ENCODE data around the gene BTBD7. TPM values are rescaled to one million over a fixed set of nuclear protein-coding genes. Genes with fewer than 3 reads are reported as not detected.

BTBD7 gene
- total and polyA plus RNA-seq, 2 of the 4 experiments (the other 2 are of a cell fraction): 11.9 to 30.5 TPM

DNA sequence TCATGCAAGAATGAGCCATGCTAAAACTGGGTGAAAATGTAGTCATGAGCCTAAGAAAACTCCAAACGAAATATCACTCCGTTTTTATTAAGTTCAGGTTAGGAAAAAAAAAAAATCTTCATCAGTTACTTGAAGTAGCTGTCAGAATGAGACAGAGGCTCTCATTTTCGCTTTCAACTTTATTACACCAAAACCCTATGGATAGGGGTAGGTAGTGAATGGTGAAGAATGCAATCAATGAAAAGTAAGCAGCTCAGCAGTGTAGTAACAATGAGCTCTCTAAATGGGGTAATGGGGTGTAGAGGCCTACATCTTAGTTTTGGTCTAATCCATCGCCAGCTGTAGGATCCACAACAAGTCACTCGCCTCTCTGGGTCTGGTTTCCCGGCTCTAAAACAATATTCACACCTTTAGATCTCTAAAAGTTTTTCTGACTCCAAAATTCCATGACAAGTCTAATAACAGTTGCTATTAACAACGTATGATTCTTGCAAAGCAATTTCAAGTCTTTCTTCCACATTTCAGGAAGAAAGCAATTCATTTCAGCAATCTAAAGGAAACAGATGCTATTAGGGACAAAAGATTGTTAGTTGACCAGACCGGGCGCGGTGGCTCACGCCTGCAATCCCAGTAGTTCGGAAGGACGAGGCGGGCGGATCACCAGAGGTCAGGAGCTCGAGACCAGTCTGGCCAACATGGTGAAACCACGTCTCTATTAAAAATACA is 1.7 kb downstream of the BTBD7 start (continued):
- TF ChIP-seq CEBPB (IDR thresholded peaks at IDR 0.05; ENCODE audit: low read depth, low read length): no peak

DNA sequence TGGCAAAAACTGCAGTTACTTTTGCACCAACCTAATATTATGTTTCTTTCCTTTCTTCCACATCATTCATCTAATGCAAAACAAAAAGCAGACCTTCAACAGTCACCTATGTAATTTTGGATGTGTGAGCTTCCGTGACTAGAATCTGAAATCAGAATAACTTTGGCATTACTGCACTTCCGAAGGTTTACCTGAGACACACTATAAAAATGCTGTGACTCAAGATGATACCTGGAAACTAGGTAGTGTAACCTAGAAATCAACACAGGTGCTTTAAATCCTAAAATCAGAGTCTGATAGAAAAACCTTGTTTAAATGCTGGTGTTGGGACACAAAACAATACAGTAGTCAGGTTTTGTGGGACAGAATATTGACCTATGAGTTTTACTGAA is 2.2 kb downstream of the BTBD7 start:
- no peak for ATAC-seq (ENCODE audit: low read depth)
- CTCF ChIA-PET: interaction anchor here (1.2 kb wide), 1 partner anchor 55 kb away, joined by 5 read pairs; no protein-coding TSS in a partner anchor
- peaks cover 39% of the 10 kb centered on the region for H4K20me1 ChIP-seq (ENCODE audit: insufficient read depth, low read length)

More for the DNA sequence above, 2.2 kb downstream of the BTBD7 start:
- no CpG with 5 or more reads among the region's 2 CpGs for WGBS, 2 experiments (ENCODE audit: extremely low coverage in 2 of 2, insufficient read length in 1 of 2)
- H2AK9ac ChIP-seq (replicated peaks; ENCODE audit: low read depth, low read length, poor library complexity): no peak overlapping the region
- H3K14ac ChIP-seq (replicated peaks; ENCODE audit: low read depth, low read length): no peak overlapping the region
- H3K9me1 ChIP-seq (ENCODE audit: insufficient read depth, low read length): no peaks in the 10 kb centered on the region
- no peak overlapping the region for H2BK20ac ChIP-seq (ENCODE audit: low read depth, low read length)
- H3K56ac ChIP-seq (ENCODE audit: extremely low read depth, insufficient read depth, low read length): no peak overlapping the region
- no peaks in the 10 kb centered on the region for H3K36me3 ChIP-seq (ENCODE audit: control insufficient read depth, insufficient read depth, low read length)
- H2BK5ac ChIP-seq (ENCODE audit: low read depth, low read length, poor library complexity, severe bottlenecking): no peak overlapping the region
- no peak overlapping the region for H2AFZ ChIP-seq (replicated peaks; ENCODE audit: low read length, poor library complexity)
- no peaks in the 10 kb centered on the region for H3K4me1 ChIP-seq (ENCODE audit: control insufficient read depth, insufficient read depth, low read length)
- H3K23ac ChIP-seq (ENCODE audit: low read depth, low read length): no peak overlapping the region
- H2BK120ac ChIP-seq (ENCODE audit: low read depth, low read length): no peak overlapping the region
- dilution Hi-C loops (cut with HindIII; ENCODE audit: low sequenced_read_pairs, unreplicated experiment) (no loop called here), in situ Hi-C loops (cut with MboI; ENCODE audit: low sequenced_read_pairs) (no loop called here), intact Hi-C loops (cut with micrococcal nuclease) (loop anchor here (5.0 kb wide), 2 partner anchors 218 to 752 kb away; partner anchors contain the start of genes DDX24 and IFI27L1)
- TF ChIP-seq NFE2L2 (IDR thresholded peaks at IDR 0.05; ENCODE audit: low read depth, low read length): no peak
- TF ChIP-seq SMC3 (IDR thresholded peaks at IDR 0.05; ENCODE audit: low read depth, low read length): no peak
- TF ChIP-seq FOS (IDR thresholded peaks at IDR 0.05; ENCODE audit: low read depth, low read length): no peak
- TF ChIP-seq BHLHE40 (IDR thresholded peaks at IDR 0.05; ENCODE audit: low read depth, low read length): no peak
- no peak for TF ChIP-seq RAD21 (IDR thresholded peaks at IDR 0.05; ENCODE audit: low read length)
- TF ChIP-seq MXI1 (IDR thresholded peaks at IDR 0.05; ENCODE audit: borderline replicate concordance, low read depth, low read length): no peak
- no peak for TF ChIP-seq CHD1 (IDR thresholded peaks at IDR 0.05; ENCODE audit: low read depth, low read length)
- TF ChIP-seq RFX5 (IDR thresholded peaks at IDR 0.05; ENCODE audit: low read depth, low read length): no peak
- TF ChIP-seq POLR2A (IDR thresholded peaks at IDR 0.05; ENCODE audit: low read depth, low read length): no peak
- no peak for TF ChIP-seq RCOR1 (IDR thresholded peaks at IDR 0.05; ENCODE audit: insufficient replicate concordance, low read length)
- TF ChIP-seq, protein P1, sequence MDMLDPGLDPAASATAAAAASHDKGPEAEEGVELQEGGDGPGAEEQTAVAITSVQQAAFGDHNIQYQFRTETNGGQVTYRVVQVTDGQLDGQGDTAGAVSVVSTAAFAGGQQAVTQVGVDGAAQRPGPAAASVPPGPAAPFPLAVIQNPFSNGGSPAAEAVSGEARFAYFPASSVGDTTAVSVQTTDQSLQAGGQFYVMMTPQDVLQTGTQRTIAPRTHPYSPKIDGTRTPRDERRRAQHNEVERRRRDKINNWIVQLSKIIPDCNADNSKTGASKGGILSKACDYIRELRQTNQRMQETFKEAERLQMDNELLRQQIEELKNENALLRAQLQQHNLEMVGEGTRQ (IDR thresholded peaks at IDR 0.05; ENCODE audit: low read depth, low read length): no peak
- TF ChIP-seq, protein P2, sequence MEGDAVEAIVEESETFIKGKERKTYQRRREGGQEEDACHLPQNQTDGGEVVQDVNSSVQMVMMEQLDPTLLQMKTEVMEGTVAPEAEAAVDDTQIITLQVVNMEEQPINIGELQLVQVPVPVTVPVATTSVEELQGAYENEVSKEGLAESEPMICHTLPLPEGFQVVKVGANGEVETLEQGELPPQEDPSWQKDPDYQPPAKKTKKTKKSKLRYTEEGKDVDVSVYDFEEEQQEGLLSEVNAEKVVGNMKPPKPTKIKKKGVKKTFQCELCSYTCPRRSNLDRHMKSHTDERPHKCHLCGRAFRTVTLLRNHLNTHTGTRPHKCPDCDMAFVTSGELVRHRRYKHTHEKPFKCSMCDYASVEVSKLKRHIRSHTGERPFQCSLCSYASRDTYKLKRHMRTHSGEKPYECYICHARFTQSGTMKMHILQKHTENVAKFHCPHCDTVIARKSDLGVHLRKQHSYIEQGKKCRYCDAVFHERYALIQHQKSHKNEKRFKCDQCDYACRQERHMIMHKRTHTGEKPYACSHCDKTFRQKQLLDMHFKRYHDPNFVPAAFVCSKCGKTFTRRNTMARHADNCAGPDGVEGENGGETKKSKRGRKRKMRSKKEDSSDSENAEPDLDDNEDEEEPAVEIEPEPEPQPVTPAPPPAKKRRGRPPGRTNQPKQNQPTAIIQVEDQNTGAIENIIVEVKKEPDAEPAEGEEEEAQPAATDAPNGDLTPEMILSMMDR (conservative IDR thresholded peaks at IDR 0.05; ENCODE audit: low read depth, low read length): no peak
- DNase-seq: no peak
- H3K18ac ChIP-seq (ENCODE audit: low read depth, low read length): no peak overlapping the region
- H3K9me3 ChIP-seq (ENCODE audit: control insufficient read depth, insufficient read depth, low read length): no peaks in the 10 kb centered on the region
- no peak overlapping the region for H2BK15ac ChIP-seq (ENCODE audit: low read depth, low read length)
- peaks cover 0 to 43% of the 10 kb centered on the region in 2 experiments; a peak in 2 of 4 replicates for H3K79me1 ChIP-seq (ENCODE audit: low read depth in 1 of 2, low read length in 2 of 2)
- POLR2A ChIA-PET (ENCODE audit: unreplicated experiment): no interaction called here
- no peak overlapping the region for H3K4me2 ChIP-seq (ENCODE audit: low read depth, low read length)
- no peak overlapping the region for H4K5ac ChIP-seq (ENCODE audit: low read depth, low read length)
- H3K27me3 ChIP-seq (ENCODE audit: control insufficient read depth, insufficient read depth, low read length): no peaks in the 10 kb centered on the region
- H3K4me3 ChIP-seq (ENCODE audit: insufficient read depth, low read depth, low read length): no peak overlapping the region
- no peak overlapping the region for H3K27ac ChIP-seq (ENCODE audit: insufficient read depth, low read length)
- H2AK5ac ChIP-seq (ENCODE audit: low read depth, low read length): no peak overlapping the region
- no peak overlapping the region for H3K4ac ChIP-seq (ENCODE audit: low read depth, low read length)
- no peak overlapping the region for H4K8ac ChIP-seq (ENCODE audit: low read depth in 2 of 2, low read length in 2 of 2)
- H3K9ac ChIP-seq (ENCODE audit: low read depth, low read length): no peak overlapping the region
- H4K91ac ChIP-seq (ENCODE audit: insufficient read depth, low read depth, low read length): no peak overlapping the region
- no TSS peak for BruUV-seq (replicated peaks)

All from IMR-90 (cell line).